GM12875 (cell line): ENCODE measurements around the gene KIAA1671.

Source experiments
- H3K4me3 ChIP-seq: one replicate; pipeline ENCODE4 v1.5.1; 2011; ENCODE audit warnings: low read depth, low read length, control low read depth
- TF ChIP-seq, protein P1 (sequence below): IDR thresholded peaks from 2 replicates; pipeline ENCODE4 v1.5.1; 2011; ENCODE audit warnings: low read depth, mild to moderate bottlenecking, control low read depth, inconsistent platforms, low read length, moderate library complexity, borderline replicate concordance; ENCODE audit not compliant: insufficient read depth

The KIAA1671 gene

DNA sequence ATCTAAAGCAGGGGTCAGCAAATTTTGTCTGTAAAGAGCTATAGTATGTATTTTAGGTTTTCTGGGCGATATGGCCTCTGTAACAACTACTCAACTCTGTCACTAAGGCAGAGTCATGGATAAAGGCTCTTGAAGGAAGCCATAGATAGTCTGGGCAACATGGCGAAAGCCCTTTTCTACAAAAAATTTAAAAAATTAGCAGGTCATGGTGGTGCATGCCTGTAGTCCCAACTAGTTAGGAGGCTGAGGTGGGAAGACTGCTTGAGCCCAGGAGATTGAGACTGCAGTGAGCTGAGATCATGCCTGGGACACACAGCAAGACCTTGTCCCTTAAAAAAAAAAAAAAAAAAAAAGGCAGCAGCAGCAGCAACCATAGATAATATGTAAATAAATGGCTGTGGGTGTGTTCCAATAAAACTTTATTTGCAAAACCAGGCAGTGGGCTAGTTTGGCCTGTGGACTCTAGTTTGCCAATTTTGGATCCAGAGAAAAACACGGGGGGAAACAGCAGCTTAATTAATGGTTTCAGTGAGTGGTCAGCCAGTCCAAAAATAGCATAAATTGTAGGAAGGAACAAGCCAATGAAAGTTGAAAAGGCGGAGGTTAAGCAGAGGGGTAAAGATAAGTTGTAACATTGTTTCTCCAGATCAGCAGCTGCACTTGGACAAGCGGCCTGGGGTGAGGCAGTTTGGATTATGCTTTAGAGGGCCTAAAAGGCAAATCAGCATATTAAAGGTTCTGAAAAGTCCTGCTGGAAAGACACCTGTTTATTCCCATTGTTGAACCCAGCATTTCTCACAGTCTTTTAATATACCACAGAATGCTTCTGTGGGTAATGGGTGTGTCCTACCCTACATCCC is 62.6 kb downstream of the KIAA1671 start:
- H3K4me3 ChIP-seq = no peak overlapping the region
- TF ChIP-seq, protein P1, sequence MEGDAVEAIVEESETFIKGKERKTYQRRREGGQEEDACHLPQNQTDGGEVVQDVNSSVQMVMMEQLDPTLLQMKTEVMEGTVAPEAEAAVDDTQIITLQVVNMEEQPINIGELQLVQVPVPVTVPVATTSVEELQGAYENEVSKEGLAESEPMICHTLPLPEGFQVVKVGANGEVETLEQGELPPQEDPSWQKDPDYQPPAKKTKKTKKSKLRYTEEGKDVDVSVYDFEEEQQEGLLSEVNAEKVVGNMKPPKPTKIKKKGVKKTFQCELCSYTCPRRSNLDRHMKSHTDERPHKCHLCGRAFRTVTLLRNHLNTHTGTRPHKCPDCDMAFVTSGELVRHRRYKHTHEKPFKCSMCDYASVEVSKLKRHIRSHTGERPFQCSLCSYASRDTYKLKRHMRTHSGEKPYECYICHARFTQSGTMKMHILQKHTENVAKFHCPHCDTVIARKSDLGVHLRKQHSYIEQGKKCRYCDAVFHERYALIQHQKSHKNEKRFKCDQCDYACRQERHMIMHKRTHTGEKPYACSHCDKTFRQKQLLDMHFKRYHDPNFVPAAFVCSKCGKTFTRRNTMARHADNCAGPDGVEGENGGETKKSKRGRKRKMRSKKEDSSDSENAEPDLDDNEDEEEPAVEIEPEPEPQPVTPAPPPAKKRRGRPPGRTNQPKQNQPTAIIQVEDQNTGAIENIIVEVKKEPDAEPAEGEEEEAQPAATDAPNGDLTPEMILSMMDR = no peak

DNA sequence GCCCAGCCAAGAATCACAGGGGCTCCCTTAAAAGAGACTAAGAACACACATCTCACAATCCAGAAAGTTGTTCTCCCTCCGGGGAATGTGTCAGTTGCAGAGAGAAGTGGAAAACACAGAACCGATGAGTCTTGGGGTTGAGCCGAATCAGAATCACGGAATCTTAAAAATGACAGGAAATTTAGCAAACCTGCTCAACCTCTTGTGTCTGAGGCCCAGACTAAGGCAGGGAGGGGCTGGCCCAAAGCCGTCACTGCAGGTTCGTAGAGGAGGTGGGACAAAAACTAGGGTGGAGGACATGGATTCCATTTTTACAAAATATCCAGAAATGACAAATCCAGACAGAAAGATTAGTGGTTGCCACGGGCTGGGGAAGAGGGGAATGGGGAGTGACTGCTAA is 63.8 kb downstream of the KIAA1671 start:
- TF ChIP-seq, protein P1 = no peak

DNA sequence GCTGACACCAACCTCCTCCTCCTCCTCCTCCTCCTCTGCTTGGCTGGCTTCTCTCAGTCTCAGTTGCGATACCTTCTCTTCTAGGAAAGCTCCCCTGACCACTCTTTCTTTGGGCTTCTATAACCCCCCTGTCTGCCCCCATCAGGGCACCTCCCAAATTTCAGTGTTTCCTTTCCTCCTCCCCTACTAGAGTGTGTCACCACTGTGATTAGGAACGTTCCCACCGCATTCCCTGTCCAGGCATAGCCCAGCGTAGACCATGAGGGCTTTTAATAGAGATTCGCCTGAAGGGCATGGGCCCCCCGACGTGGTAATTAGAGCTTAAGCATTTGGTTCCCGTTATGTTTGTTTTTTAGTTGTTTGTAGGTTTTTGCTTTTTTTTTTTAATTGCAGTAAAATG is 65.5 kb downstream of the KIAA1671 start:
- H3K4me3 ChIP-seq = no peak overlapping the region
- TF ChIP-seq, protein P1 = no peak

More for the DNA sequence above, 63.8 kb downstream of the KIAA1671 start:
- H3K4me3 ChIP-seq = no peak overlapping the region

DNA sequence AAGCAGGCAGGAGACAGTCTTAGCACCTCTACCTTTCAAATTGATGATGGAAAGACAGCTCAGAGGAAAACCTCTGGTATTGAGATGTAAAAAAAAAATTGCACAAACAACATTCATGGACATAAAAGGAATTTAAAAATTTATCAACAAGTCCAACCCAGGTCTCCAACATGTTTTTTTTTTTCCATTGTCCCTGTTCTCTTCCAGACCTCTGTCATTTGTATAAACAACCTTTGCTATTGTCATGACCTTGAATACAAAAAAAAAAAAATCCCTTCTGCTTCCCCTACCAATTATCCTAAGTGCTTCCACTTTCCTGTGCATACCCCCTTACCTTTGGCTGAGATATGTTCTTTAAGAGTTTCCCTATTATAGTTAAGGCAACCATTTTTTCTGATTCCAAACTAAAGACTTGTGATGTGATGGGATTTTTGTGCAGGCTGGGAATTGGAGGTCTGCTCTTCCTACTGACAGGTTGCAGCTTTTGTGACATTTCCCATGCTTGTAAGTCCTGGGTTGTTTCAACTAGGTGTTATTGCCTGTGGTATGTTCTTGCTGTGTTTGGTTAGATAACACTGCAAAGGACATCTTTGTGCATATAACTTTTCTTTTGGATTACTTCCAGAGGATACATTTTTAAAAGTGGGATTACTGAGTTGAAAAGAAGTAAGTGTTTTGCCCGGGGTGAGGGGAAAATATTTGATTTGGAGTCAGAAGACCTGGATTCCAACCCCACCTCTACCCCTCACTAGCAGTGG is 67.1 kb downstream of the KIAA1671 start:
- TF ChIP-seq, protein P1 = no peak

DNA sequence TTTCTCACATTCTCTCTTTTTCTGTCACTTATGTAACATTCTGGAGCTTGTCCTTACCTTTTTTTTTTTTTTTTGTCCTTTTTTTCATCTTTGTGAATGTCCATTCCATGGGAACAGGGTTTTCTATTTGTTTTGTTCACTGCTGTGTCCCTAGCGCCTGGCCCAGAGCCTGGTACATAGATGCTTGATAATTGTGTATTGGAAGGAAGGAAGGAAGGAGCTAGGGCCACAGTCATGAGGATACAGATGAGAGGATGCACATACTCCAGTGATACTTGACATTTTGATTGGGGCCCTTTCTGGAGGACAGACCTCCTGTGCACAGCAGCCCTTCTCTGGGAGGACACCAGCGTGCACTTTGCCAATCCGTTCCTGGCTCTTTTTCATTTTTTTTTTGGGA is 68.9 kb downstream of the KIAA1671 start:
- H3K4me3 ChIP-seq = no peak overlapping the region
- TF ChIP-seq, protein P1 = no peak

More for the DNA sequence above, 67.1 kb downstream of the KIAA1671 start:
- no peak overlapping the region for H3K4me3 ChIP-seq

DNA sequence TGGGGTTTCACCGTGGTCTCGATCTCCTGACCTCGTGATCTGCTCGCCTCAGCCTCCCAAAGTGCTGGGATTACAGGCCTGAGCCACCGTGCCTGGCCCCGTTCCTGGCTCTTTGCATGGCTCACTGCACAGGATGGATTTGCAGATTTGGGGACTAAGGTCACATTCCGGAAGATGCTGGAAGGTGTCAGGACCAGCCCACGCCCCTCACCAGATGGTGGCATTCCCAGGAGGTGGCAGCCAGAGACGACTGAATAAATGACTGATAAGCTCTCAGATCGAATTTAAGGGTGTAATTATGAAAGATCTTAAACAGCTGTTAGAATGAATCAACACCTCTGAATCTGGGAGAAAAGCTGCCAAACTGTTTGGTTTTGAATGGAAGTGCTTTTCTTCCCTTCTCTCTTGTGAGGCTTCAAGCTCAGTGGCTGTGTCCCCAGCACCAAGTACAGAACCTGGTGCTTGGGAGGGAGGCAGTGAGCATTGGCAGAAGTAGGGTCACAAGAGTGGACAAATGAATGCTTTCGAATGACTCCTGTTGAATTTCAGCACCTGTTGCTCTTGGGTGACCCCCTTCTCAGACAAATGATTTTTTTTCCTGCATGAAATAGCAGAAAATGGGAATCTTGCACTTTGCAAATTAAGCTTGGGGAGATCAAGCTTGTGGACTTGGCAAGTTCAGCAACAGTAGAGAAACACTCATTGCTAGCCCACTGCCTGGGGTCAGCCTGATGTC is 69.6 kb downstream of the KIAA1671 start:
- no peak overlapping the region for H3K4me3 ChIP-seq
- TF ChIP-seq, protein P1 = no peak
